Thoracic aorta (tissue), 2 donors: ENCODE measurements around the gene SPTBN5. TPM values are rescaled to one million over a fixed set of nuclear protein-coding genes. Genes with fewer than 3 reads are reported as not detected.

Experiments used
- ATAC-seq: fragments of 150-250 bp; one replicate; pipeline ENCODE4 v1.8.0; 2017; ENCODE audit warnings: low read depth; ENCODE audit not compliant: insufficient number of reproducible peaks, low FRiP score
- DNase-seq: peaks from one replicate; pipeline ENCODE4 v3.0.0-alpha.2; 2020; ENCODE audit warnings: low spot score
- H3K27ac ChIP-seq, 2 donors: fragments of 200-600 bp; sonication (generic); 1 replicate in 1 of 2; 2 replicates in 1 of 2; pipeline ENCODE4 v1.5.1; 2016; ENCODE audit warnings: mild to moderate bottlenecking in 2 of 2, moderate library complexity in 2 of 2
- H3K27me3 ChIP-seq: fragments of 200-600 bp; sonication (generic); replicated peaks from 2 replicates; pipeline ENCODE4 v1.6.0; 2016; ENCODE audit warnings: mild to moderate bottlenecking; ENCODE audit not compliant: insufficient read depth
- H3K36me3 ChIP-seq: fragments of 200-600 bp; sonication (generic); one replicate; pipeline ENCODE4 v1.5.1; 2016
- H3K4me1 ChIP-seq, 2 donors: fragments of 200-600 bp; sonication (generic); 1 replicate in 1 of 2; 2 replicates in 1 of 2; pipeline versions ENCODE4 v1.5.1 to v1.6.0; 2016; ENCODE audit warnings: low read depth in 2 of 2, mild to moderate bottlenecking in 1 of 2; ENCODE audit not compliant: control insufficient read depth in 1 of 2
- H3K4me3 ChIP-seq: fragments of 200-600 bp; sonication (generic); 2 replicates; pipeline ENCODE4 v1.5.1; 2016; ENCODE audit warnings: mild to moderate bottlenecking
- H3K9me3 ChIP-seq: fragments of 200-600 bp; sonication (generic); 2 replicates; pipeline ENCODE4 v1.5.1; 2016
- total RNA-seq, 2 donors: library from RNA; depleted of rRNA; stranded (reverse); fragments of >200 nt; gene quantifications; one replicate each; pipeline versions ENCODE4 v1.1.0 to v1.2.3, GENCODE V29; 2016
- TF ChIP-seq, protein P1 (sequence below): fragments of 200-600 bp; sonication (generic); IDR thresholded peaks from one replicate; pipeline ENCODE4 v1.5.1; 2019; ENCODE audit warnings: antibody characterized with exemption

SPTBN5 gene
- total RNA-seq, 2 donors from 2014 or later, result 1.3 to 3.9 TPM

DNA sequence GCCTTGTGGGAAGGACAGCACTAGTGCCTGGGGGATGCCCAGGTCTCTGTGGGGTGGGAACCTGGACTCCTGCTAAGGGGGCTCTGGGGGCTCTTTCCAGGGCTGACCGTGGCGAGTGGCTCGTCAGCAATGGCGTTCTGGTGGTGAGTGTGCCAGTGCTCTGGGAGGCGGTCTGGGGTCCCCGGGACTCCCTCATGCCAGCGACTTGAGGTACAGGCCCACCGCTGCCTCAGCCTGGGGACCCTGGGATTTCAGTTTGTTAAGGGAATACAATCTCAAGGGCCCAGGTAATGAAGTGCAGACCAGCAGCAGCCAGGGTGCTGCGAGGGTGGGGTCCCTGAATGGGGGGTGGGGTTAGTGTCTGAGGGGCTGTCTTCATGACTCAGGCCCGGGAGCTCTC, 52.7 kb downstream of the SPTBN5 start:
- DNase-seq (no peak), ATAC-seq (no peak)
- no peaks in the 10 kb centered on the region for H3K27me3 ChIP-seq
- no peak overlapping the region for H3K27ac ChIP-seq
- no peaks in the 10 kb centered on the region for H3K4me1 ChIP-seq
- no peak overlapping the region for H3K4me3 ChIP-seq
- TF ChIP-seq, protein P1, sequence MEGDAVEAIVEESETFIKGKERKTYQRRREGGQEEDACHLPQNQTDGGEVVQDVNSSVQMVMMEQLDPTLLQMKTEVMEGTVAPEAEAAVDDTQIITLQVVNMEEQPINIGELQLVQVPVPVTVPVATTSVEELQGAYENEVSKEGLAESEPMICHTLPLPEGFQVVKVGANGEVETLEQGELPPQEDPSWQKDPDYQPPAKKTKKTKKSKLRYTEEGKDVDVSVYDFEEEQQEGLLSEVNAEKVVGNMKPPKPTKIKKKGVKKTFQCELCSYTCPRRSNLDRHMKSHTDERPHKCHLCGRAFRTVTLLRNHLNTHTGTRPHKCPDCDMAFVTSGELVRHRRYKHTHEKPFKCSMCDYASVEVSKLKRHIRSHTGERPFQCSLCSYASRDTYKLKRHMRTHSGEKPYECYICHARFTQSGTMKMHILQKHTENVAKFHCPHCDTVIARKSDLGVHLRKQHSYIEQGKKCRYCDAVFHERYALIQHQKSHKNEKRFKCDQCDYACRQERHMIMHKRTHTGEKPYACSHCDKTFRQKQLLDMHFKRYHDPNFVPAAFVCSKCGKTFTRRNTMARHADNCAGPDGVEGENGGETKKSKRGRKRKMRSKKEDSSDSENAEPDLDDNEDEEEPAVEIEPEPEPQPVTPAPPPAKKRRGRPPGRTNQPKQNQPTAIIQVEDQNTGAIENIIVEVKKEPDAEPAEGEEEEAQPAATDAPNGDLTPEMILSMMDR, result no peak
- H3K9me3 ChIP-seq, result no peaks in the 10 kb centered on the region
- H3K36me3 ChIP-seq, result peaks cover 36% of the 10 kb centered on the region

DNA sequence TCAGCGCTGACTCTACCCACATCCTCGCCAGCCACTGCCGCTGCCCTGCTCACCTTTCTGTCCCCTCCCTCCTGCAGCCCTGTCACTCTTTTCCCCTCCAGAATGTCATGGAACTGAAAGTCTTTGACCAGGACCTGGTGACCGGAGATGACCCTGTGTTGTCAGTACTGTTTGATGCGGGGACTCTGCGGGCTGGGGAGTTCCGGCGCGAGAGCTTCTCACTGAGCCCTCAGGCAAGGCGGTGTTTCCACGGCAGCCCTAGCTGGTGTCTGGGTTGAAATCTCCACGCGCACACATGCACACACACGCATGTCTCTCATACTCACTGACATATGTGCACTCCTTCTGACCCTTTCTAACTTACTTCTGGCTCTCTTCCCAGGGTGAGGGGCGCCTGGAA, 53.2 kb downstream of the SPTBN5 start:
- no peak overlapping the region for H3K27ac ChIP-seq
- no peak for ATAC-seq
- no peak overlapping the region for H3K4me3 ChIP-seq
- H3K36me3 ChIP-seq, result peaks cover 31% of the 10 kb centered on the region
- H3K9me3 ChIP-seq, result no peaks in the 10 kb centered on the region
- no peaks in the 10 kb centered on the region for H3K27me3 ChIP-seq
- TF ChIP-seq, protein P1, result no peak
- H3K4me1 ChIP-seq, result no peaks in the 10 kb centered on the region
- no peak for DNase-seq

DNA sequence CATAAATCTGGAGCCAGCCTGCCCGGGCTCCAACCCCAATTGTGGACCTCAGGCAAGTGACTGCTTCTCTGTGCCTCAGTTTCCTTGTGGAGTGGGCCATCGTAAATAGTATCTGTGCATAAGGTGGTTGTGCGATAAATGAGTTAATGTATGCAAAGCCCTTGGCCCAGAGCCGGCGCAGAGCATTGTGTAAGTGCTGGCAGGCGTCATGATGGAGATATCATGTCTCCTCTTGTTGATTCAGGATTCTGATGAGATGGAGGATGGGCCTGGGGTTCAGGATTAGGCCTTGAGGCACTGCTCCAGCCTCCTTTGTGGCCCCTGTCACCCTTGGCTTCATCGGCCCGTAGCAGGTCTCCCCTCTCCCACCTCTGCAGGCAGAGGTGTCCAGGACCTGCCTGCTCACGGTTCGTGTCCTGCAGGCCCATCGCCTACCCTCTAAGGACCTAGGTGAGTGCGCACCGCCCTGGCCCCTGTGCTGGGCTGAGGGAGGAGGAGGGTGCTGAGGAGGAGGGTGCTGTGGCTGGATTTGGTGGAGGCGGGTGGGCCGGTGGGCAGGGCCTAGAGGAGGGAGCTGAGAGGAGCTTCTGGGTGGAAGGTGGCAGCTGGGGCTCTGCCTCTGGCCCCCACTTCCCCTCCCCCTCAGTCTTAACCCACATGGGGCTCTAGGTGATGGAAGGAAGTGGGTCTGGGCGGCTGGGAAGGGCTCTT, 53.9 kb downstream of the SPTBN5 start:
- TF ChIP-seq, protein P1, result no peak
- Histone ChIP-seq H3K27me3 (no peaks in the 10 kb centered on the region), H3K27ac (no peak overlapping the region), H3K4me1 (no peaks in the 10 kb centered on the region), H3K9me3 (no peaks in the 10 kb centered on the region), H3K4me3 (no peak overlapping the region), H3K36me3 (peaks cover 31% of the 10 kb centered on the region)
- DNase-seq (no peak), ATAC-seq (no peak)

DNA sequence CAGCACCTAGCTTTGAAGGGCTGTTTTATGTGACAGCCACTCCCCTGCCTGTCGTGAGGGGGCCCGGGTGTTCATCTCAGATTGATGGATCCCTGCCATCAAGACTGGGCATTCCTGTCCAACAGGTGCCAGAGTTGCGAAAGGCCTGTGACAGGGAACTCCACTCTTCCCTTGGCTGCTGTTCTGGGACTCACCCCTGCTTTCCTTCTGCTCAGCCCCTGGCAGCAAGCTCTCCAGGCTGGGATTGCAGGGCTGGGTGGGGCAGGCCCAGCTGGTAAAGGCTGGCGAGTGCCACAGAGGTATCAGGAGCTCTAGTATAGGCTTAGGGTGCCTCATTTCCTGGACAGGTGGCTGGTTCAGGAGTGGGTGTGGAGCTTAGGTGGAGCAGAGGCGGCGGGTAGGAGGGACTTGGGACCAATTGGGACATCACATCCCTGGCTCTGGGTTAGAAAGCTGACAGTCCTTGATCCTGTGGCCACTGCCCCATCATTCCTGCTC, 55.4 kb downstream of the SPTBN5 start, which contains the start of gene PLA2G4B:
Gene PLA2G4B, plus strand, starts transcription at position 448 of the 498 bp plus-strand sequence. CDS start 67 bp downstream, outside the sequence.
- Histone ChIP-seq H3K9me3 (no peaks in the 10 kb centered on the region), H3K27me3 (no peaks in the 10 kb centered on the region), H3K4me1 (no peaks in the 10 kb centered on the region), H3K36me3 (peaks cover 26% of the 10 kb centered on the region), H3K4me3 (no peak within 1 kb of the TSS), H3K27ac (no peak within 1 kb of the TSS)
- TF ChIP-seq, protein P1, result no peak
- DNase-seq (no peak), ATAC-seq (no peak)

DNA sequence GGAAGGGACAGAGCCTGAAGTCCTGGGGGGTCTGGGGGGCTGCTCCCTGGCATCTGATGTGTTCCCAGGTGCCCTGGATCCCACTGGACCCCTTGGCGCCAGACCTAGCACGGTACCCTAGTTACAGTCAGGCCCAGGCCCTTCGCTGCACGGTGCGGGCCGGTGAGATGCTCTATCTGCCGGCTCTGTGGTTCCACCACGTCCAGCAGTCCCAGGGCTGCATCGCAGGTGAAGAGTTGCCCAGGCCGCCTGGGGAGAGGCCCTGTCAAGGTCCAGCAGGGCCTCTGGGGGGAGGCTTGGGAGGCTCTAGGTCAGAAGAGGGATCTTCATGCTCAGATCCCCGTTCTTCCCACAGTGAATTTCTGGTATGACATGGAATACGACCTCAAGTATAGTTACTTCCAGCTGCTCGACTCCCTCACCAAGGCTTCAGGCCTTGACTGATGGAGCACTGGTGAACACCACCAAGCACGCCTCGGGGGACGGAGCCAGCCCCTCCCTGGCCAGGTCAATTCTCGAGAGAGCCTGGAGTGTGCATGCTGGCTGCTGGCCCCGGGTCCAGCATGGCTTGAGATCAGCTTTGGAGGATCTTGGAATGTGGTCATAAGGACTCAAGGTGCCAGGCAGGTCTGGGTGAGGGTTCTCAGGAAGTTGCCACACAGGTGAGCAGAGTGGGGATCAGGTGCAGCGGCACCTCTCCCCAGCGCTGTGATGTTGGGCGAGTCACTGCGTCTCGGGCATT, 57.0 kb downstream of the SPTBN5 start:
- DNase-seq (no peak), ATAC-seq (no peak)
- Histone ChIP-seq H3K4me1 (no peaks in the 10 kb centered on the region), H3K9me3 (no peaks in the 10 kb centered on the region), H3K36me3 (peaks cover 20% of the 10 kb centered on the region), H3K27me3 (no peaks in the 10 kb centered on the region), H3K4me3 (no peak overlapping the region), H3K27ac (no peak overlapping the region)
- TF ChIP-seq, protein P1, result no peak
